Spleen (tissue), 7 donors: ENCODE results near the gene SMAD1.

Experiments used
- CTCF ChIP-seq, 11 experiments: fragments of 200-600 bp in 7 of 11; fragments of 450-650 bp in 4 of 11; sonication (generic) in 4 of 11; IDR thresholded peaks in 8 of 11; conservative IDR thresholded peaks in 3 of 11; 1 replicate in 7 of 11; 2 replicates in 4 of 11; pipeline versions ENCODE4 v1.4.0 to v1.8.0; 2016 to 2021; ENCODE audit warnings: antibody characterized with exemption in 11 of 11, inconsistent platforms in 4 of 11, mild to moderate bottlenecking in 1 of 11
- POLR2A ChIP-seq, 3 donors: fragments of 450-650 bp; IDR thresholded peaks; one replicate each; pipeline ENCODE4 v1.5.1; 2017; ENCODE audit warnings: antibody characterized with exemption in 3 of 3, mild to moderate bottlenecking in 1 of 3
- donor health status: DM: no; HTN: no; CAD: no; lungs with moderate emphysema.
- donor health status: DM: no; HTN: no; CAD: no.
- donor health status: DM: no; HTN: no; CAD: no.

DNA sequence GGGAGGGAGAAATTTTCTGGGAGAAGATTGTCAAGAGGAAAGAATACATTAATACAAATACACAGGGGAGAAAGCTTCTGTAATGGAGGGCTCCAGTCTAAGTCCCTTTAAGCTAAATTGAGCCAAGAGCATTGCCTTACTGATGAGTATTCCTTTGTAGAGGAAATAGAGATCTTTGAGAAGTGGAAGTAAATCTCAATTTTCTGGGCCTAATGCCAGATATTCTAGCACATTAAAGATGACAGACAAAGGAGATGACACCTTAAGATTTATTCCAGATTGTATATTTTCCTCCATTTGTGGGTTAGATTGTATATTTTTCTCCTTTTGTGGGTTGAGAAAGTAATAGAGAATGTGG is 28.5 kb upstream of the SMAD1 start:
- TF ChIP-seq CTCF (IDR thresholded peaks at IDR 0.05 in 8 of 11, conservative IDR thresholded peaks at IDR 0.05 in 3 of 11) (no peak), POLR2A (IDR thresholded peaks at IDR 0.05) (no peak)
